Hepatocyte (in vitro differentiated cells): Measurements from ENCODE around the gene UROC1. TPM values are rescaled to one million over a fixed set of nuclear protein-coding genes. Genes with fewer than 3 reads are reported as not detected.

Experiments used
- DNase-seq: peaks from one replicate; pipeline ENCODE4 v3.0.0-alpha.2; 2016; ENCODE audit warnings: low spot score
- H2AFZ ChIP-seq: fragments of 200-600 bp; sonication (generic); 2 replicates; pipeline ENCODE4 v1.6.0; 2016; ENCODE audit warnings: antibody characterized with exemption, mild to moderate bottlenecking
- H3K27ac ChIP-seq: fragments of 200-600 bp; sonication (generic); 2 replicates; pipeline ENCODE4 v1.5.1; 2016; ENCODE audit warnings: mild to moderate bottlenecking
- H3K27me3 ChIP-seq: fragments of 200-600 bp; sonication (generic); 2 replicates; pipeline ENCODE4 v1.6.1; 2016
- H3K36me3 ChIP-seq: fragments of 200-600 bp; sonication (generic); replicated peaks from 2 replicates; pipeline ENCODE4 v1.5.1; 2016; ENCODE audit warnings: low read depth; ENCODE audit not compliant: insufficient read depth
- H3K4me1 ChIP-seq: fragments of 200-600 bp; sonication (generic); 2 replicates; pipeline ENCODE4 v1.5.1; 2016; ENCODE audit warnings: mild to moderate bottlenecking, moderate library complexity; ENCODE audit not compliant: insufficient read depth
- H3K4me2 ChIP-seq: fragments of 200-600 bp; sonication (generic); 2 replicates; pipeline ENCODE4 v1.6.0; 2016
- H3K4me3 ChIP-seq: fragments of 200-600 bp; sonication (generic); 2 replicates; pipeline ENCODE4 v1.5.1; 2016; ENCODE audit warnings: mild to moderate bottlenecking
- H3K79me2 ChIP-seq: fragments of 200-600 bp; sonication (generic); 2 replicates; pipeline ENCODE4 v1.6.0; 2017; ENCODE audit warnings: mild to moderate bottlenecking
- H3K9me2 ChIP-seq: fragments of 200-600 bp; sonication (generic); replicated peaks from 2 replicates; pipeline ENCODE4 v1.6.0; 2017; ENCODE audit warnings: mild to moderate bottlenecking; ENCODE audit not compliant: insufficient read depth
- H3K9me3 ChIP-seq: fragments of 200-600 bp; sonication (generic); 2 replicates; pipeline ENCODE4 v1.5.1; 2016; ENCODE audit warnings: low read depth, mild to moderate bottlenecking
- H4K20me1 ChIP-seq: fragments of 200-600 bp; sonication (generic); 2 replicates; pipeline ENCODE4 v1.6.0; 2016; ENCODE audit warnings: mild to moderate bottlenecking; ENCODE audit not compliant: insufficient read depth, poor library complexity, severe bottlenecking
- CTCF ChIP-seq: fragments of 200-600 bp; sonication (generic); IDR thresholded peaks from 2 replicates; pipeline ENCODE4 v1.5.1; 2016; ENCODE audit warnings: antibody characterized with exemption, mild to moderate bottlenecking; ENCODE audit not compliant: poor library complexity
- EZH2 ChIP-seq: fragments of 200-600 bp; sonication (generic); IDR thresholded peaks from 2 replicates; pipeline ENCODE4 v1.6.1; 2016; ENCODE audit warnings: antibody characterized with exemption, mild to moderate bottlenecking, borderline replicate concordance
- EZH2phosphoT487 ChIP-seq: fragments of 200-600 bp; sonication (generic); IDR thresholded peaks from one replicate; pipeline ENCODE4 v1.6.1; 2018; ENCODE audit warnings: antibody characterized with exemption, mild to moderate bottlenecking, low read depth, moderate library complexity; ENCODE audit not compliant: unreplicated experiment, severe bottlenecking
- WGBS: methylation state at CpG from one replicate; pipeline ENCODE4 v1.1.6; 2016; ENCODE audit warnings: low lambda C conversion rate; ENCODE audit errors: missing lambda C conversion rate; 5-methylcytosine and 5-hydroxymethylcytosine counted together
- polyA plus RNA-seq: library from polyadenylated mRNA; unstranded; fragments of >200 nt; fragmentation: Nextera tagmentation; extraction: Ambion mirVana; gene quantifications from 2 replicates; pipeline ENCODE4 v1.2.1, GENCODE V29; 2016
- total RNA-seq: library from RNA; depleted of rRNA; stranded (reverse); fragments of >200 nt; gene quantifications from 2 replicates; pipeline ENCODE4 v1.2.3, GENCODE V29; 2014

UROC1 gene
- total and polyA plus RNA-seq, 2 experiments from 2014 or later: 2.3 to 4.2 TPM

GRCh38 chr3:126480861-126481260, 36.7 kb downstream of the UROC1 start:
- DNase-seq: no peak
- no peaks in the 10 kb centered on the region for H3K27me3 ChIP-seq
- no peak overlapping the region for H2AFZ ChIP-seq
- H3K4me1 ChIP-seq: peaks cover 6% of the 10 kb centered on the region
- WGBS: 83% methylated on average over 8 of the region's 8 CpGs
- H3K9me3 ChIP-seq: no peaks in the 10 kb centered on the region
- peak overlapping the region; percentile 46 for H3K27ac ChIP-seq
- H3K36me3 ChIP-seq: no peaks in the 10 kb centered on the region
- no peak overlapping the region for H3K4me2 ChIP-seq
- no peaks in the 10 kb centered on the region for H3K79me2 ChIP-seq
- no peaks in the 10 kb centered on the region for H4K20me1 ChIP-seq
- no peak for TF ChIP-seq EZH2phosphoT487
- TF ChIP-seq CTCF: no peak
- no peak for TF ChIP-seq EZH2
- H3K4me3 ChIP-seq: no peak overlapping the region
- no peaks in the 10 kb centered on the region for H3K9me2 ChIP-seq

- TF ChIP-seq EZH2phosphoT487: no peak
- TF ChIP-seq EZH2: no peak
- TF ChIP-seq CTCF: no peak
- Histone ChIP-seq H3K4me2 (no peak overlapping the region), H3K4me3 (no peak overlapping the region), H4K20me1 (no peaks in the 10 kb centered on the region), H3K79me2 (no peaks in the 10 kb centered on the region), H3K9me3 (no peaks in the 10 kb centered on the region), H3K4me1 (peaks cover 6% of the 10 kb centered on the region), H3K27me3 (no peaks in the 10 kb centered on the region), H3K9me2 (no peaks in the 10 kb centered on the region), H3K36me3 (no peaks in the 10 kb centered on the region), H2AFZ (no peak overlapping the region), H3K27ac (no peak overlapping the region)
- 87% methylated on average over 5 of the region's 5 CpGs for WGBS
- DNase-seq: no peak
Measured at GRCh38 chr3:126480206-126480605, 37.4 kb downstream of the UROC1 start.

GRCh38 chr3:126479642-126480041, 37.9 kb downstream of the UROC1 start:
- H3K4me2 ChIP-seq: no peak overlapping the region
- no peak overlapping the region for H3K4me3 ChIP-seq
- peaks cover 6% of the 10 kb centered on the region for H3K4me1 ChIP-seq
- no peaks in the 10 kb centered on the region for H3K9me2 ChIP-seq
- TF ChIP-seq CTCF (no peak), EZH2 (no peak), EZH2phosphoT487 (no peak)
- H3K27me3 ChIP-seq: no peaks in the 10 kb centered on the region
- no peak for DNase-seq
- H4K20me1 ChIP-seq: peaks cover 6% of the 10 kb centered on the region
- H3K27ac ChIP-seq: no peak overlapping the region
- 93% methylated on average over 1 of the region's 1 CpG for WGBS
- H3K36me3 ChIP-seq: no peaks in the 10 kb centered on the region
- H3K9me3 ChIP-seq: no peaks in the 10 kb centered on the region
- H2AFZ ChIP-seq: no peak overlapping the region
- H3K79me2 ChIP-seq: peaks cover 4% of the 10 kb centered on the region
